Fibroblast of skin of left biceps (primary cell): ENCODE measurements around the gene RSPH3.
"Not testable (repeated sequence)": the region's sequence is repeated elsewhere in the genome, so short reads cannot be mapped to it uniquely, and the experiment has no call there.

Experiments
- DNase-seq, 2 experiments: peaks; one replicate each; pipeline ENCODE4 v3.0.0-alpha.2; 2013; ENCODE audit warnings: low read depth in 2 of 2

The RSPH3 gene

GRCh38 chr6:158999666-159000403, at the start of gene RSPH3:
RSPH3 (minus strand) TSS chr6:159000202; CDS start chr6:158999550, 652 bp downstream.
- DNase-seq, result peak; percentile 69 to 74

GRCh38 chr6:159047891-159048685, 48.1 kb upstream of the RSPH3 start:
- DNase-seq, result no peak

- DNase-seq, result no peak
Measured at GRCh38 chr6:159045801-159046200, 45.8 kb upstream of the RSPH3 start.

- DNase-seq, result no peak
Measured at GRCh38 chr6:159044899-159045727, 45.1 kb upstream of the RSPH3 start, which contains the start of gene TAGAP. TAGAP (minus strand) TSS chr6:159044991; CDS start chr6:159044146, 845 bp downstream.

GRCh38 chr6:159043947-159044346, 43.9 kb upstream of the RSPH3 start:
- DNase-seq, result no peak

DNA sequence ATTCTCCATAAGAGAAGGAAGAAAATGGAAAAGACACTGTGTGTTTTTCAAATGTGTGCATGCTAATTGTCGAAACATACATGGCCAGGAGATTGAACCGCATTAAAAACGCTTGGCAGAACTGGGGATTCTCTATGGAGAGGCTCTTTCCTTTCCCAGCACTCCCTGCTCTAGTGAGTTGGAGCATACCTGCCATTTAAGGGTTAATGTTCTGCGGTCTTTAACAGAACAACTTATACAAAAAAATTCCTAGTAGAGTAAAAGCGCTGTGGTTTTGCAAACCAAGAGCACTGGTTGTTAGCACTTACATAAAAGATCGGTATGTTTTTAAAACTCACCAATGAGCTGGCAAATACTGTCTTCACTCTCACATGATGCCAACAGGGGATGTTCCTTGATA, 43.2 kb upstream of the RSPH3 start:
- DNase-seq, result no peak

- no peak for DNase-seq
Measured at GRCh38 chr6:159042826-159043181, 42.8 kb upstream of the RSPH3 start.

DNA sequence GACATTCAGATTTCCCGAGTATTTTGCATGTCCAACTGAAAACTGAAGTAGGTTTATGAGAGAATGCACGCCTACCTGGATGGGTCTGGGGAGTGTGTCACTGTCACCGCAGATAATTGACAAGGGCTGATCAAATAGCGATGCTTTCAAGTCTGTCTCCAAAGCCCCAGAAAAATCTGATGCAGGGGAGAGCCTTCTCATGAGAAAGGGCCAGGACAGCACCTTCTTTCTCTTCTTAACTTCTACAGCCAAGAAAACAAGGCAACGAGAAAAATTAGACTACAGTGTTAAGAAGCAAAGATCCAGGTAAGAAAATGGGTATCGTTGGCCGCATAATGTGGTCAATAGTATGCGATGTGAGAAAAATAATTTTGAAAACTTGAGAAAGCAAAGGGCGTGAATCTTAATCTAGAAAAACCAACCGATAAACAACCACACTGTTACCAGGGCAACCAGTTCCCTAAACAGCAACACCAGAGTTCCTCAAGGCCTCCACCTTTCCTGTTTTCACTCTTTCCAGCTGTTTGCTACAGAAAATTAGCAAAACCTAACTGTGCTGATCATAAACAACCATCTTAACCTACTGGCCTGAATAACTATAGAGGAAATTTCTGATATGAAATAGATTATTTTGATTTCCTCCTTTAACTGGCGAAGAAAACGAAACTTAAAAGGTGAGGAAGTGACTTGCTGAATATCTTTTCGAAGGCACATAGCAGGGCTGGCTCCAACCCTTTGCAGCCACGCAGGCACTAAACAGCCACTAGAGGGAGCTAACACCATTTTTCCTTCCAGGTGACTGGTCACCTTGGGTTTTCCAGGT, 42.2 kb upstream of the RSPH3 start:
- DNase-seq, result no peak

DNA sequence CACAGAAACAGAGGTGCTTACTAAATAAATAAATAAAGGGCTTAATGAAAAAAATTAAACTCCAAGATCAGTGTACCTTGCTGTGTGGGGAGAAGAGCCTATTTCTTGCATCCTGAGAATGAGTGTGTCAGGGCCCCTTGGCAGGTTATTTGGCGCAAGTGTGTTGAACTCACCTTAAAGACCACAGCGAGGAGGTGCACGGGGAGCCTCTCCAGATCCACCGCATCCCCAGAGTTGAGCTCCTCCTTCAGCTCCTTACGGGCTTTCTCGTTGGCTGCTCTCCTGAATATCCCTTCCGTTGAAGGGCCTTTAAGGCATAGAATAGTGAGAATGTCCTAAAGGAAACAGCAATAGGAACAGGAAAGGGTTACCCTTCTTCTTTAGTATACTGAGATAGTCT, 41.2 kb upstream of the RSPH3 start:
- no peak for DNase-seq

- DNase-seq, result no peak
Measured at GRCh38 chr6:159039885-159040258, 39.9 kb upstream of the RSPH3 start.

DNA sequence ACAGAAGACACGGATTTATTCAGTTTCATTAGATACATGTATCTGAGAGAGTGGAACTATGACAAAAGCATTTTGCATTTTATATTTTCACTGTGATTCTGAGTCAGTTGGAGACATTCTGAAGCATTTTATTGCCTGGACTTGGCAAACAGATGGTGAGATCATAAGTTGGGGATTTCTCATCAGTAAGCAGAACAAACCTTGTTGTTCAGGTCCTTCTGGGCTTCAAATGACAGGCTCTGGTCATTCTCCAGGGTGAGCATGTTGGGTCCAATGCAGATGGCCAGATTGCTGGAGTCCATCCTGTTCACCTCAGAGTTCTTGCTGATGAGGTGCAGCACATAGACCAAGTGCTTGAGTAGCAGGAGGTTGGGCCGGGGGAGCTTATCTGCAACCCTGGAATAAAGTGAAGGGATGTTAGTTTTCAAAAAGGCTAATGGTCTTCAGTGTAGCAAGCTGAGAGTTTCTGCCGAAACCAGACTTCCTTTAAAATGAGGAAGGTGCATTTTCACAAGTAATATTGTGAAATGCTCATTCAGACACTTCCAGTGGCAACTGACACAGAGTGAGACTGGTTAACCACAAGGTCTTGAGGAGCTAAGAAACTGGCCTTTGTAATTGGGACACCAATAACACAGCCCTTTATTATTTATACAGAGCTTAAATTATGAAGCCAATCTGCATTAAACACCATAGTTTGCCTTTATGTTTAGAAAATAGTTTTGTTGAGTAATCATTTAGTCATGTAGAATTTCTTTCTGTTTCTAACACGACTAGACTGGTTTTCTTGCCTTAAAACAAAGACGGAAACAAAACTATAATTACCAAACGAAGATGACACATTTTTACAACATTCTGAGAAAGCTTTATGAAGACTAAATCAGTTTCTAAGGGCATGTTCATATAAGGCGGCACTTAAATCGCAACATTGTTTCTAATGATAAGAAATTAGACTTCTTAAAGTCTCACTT, 39.2 kb upstream of the RSPH3 start:
- peak in 1 of 2 experiments; percentile 6 for DNase-seq

DNA sequence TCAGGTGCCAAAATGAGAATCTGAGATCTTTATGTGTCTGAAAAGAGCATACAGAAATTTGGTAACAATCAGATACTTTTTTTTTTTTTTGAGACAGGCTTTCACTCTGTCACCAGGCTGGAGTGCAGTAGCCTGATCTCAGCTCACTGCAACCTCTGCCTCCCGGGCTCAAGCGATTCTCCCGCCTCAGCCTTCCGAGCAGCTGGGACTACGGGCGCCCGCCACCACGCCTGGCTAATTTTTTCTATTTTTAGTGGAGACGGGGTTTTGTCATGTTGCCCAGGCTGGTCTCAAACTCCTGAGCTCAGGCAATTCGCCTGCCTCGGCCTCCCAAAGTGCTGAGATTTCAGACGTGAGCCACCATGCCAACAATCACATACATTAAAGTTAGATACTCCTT, 38.3 kb upstream of the RSPH3 start:
- not testable (repeated sequence) for DNase-seq

DNA sequence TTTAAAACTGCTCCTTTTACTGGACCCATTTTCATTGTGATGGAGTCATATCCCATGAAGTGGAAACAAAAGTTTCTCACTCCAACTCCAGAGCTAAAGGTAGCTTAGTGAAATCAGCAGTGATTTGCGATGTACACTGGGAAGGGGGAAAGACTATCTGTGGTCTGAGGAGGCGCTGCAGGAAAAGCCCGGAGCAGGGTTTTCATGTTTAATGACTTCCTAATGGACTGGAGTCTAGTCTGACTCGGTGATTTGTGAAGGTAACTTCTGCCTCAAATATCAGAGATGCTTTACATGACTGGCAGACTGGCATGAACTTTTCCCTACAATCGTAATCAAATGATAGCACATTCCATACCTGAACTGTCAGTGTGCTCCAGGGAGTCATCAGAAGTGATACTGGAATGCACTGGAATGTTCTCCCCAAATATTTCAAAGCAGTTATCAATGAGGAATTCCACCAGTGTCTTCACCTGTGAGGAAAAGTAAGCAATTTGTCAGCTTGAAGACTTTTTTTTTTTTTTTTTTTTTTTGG, 37.8 kb upstream of the RSPH3 start:
- no peak for DNase-seq

GRCh38 chr6:159036673-159037072, 36.7 kb upstream of the RSPH3 start:
- no peak for DNase-seq

- no peak for DNase-seq
Measured at GRCh38 chr6:159035891-159036290, 35.9 kb upstream of the RSPH3 start.

DNA sequence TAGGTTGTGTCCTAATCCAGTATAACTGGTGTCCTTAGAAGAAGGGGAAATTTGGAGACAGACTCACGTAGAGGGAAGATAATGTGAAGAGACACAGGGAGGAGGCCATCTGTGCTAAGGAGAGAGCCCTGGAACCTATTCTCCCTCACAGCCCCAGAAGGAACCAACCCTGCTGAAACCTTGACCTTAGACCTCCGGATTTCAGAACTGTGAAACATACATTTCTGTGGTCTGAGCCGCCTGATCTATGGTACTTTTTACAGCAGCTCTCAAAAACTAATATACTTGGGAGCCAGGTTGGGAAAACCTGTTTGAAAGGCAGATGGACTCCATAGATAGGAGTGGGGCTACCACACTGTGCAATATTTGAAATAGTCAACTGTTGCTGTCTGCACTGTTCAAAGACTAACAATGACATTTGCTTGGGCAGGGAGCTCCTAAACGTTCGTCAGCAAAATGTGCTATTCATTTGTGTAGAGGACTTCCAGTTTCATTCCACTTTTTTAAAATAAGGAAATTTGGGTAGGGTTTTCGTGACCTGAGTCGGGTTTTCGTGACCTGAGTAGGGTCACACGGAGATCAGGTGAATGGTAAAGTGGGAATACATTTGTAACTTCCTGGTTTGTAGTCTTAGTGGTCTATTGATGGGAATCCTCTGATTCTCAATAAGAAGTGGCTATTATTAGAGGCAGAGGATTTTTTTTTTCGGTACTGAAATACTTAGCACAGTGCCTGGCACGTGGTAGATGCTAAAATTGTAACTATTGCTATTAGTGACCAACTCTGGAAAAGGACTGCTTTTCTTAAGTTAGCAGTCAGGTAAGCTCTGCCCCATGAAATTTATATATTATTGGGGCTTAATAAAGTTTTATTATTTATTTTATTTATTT, 33.4 kb upstream of the RSPH3 start:
- DNase-seq, result no peak

GRCh38 chr6:159031846-159032245, 31.8 kb upstream of the RSPH3 start:
- no peak for DNase-seq

GRCh38 chr6:159030168-159030567, 30.2 kb upstream of the RSPH3 start:
- no peak for DNase-seq

- not testable (repeated sequence) for DNase-seq
Measured at GRCh38 chr6:159025224-159025623, 25.2 kb upstream of the RSPH3 start.
